Kidney capillary endothelial cell (primary cell): ENCODE data around the gene TRAF3.
"Not testable (repeated sequence)": the region's sequence is repeated elsewhere in the genome, so short reads cannot be mapped to it uniquely, and the experiment has no call there.

Experiments used
- DNase-seq: peaks from one replicate; pipeline ENCODE4 v3.0.0-alpha.2; 2018; ENCODE audit warnings: low spot score

Gene TRAF3

GRCh38 chr14:102892651-102893050, 115.4 kb downstream of the TRAF3 start:
- no peak for DNase-seq

- DNase-seq = no peak
These were observed 116.2 kb downstream of the TRAF3 start for GRCh38 chr14:102893452-102893851.

- DNase-seq = not testable (repeated sequence)
These were observed 119.5 kb downstream of the TRAF3 start for GRCh38 chr14:102896735-102897134.

GRCh38 chr14:102897299-102898027, 120.2 kb downstream of the TRAF3 start:
- no peak for DNase-seq

GRCh38 chr14:102898298-102898697, 121.0 kb downstream of the TRAF3 start:
- no peak for DNase-seq

GRCh38 chr14:102898776-102899515, 121.7 kb downstream of the TRAF3 start:
- no peak for DNase-seq

GRCh38 chr14:102899516-102899900, 122.3 kb downstream of the TRAF3 start:
- no peak for DNase-seq

GRCh38 chr14:102900631-102901571, 123.7 kb downstream of the TRAF3 start:
- no peak for DNase-seq

- no peak for DNase-seq
These were observed 124.4 kb downstream of the TRAF3 start for GRCh38 chr14:102901633-102902032.

GRCh38 chr14:102902086-102902485, 124.8 kb downstream of the TRAF3 start:
- DNase-seq = no peak

- no peak for DNase-seq
These were observed 125.4 kb downstream of the TRAF3 start for GRCh38 chr14:102902523-102903247.

GRCh38 chr14:102903248-102903888, 126.1 kb downstream of the TRAF3 start:
- DNase-seq = no peak

GRCh38 chr14:102903889-102904512, 126.8 kb downstream of the TRAF3 start:
- DNase-seq = no peak

- no peak for DNase-seq
These were observed 128.2 kb downstream of the TRAF3 start for GRCh38 chr14:102905116-102906108.

- DNase-seq = no peak
These were observed 129.5 kb downstream of the TRAF3 start for GRCh38 chr14:102906616-102907302.

- DNase-seq = no peak
These were observed 130.1 kb downstream of the TRAF3 start for GRCh38 chr14:102907303-102907844.

GRCh38 chr14:102907980-102908730, 130.9 kb downstream of the TRAF3 start:
- no peak for DNase-seq
